ENCODE data around the gene NOS1.

DNA sequence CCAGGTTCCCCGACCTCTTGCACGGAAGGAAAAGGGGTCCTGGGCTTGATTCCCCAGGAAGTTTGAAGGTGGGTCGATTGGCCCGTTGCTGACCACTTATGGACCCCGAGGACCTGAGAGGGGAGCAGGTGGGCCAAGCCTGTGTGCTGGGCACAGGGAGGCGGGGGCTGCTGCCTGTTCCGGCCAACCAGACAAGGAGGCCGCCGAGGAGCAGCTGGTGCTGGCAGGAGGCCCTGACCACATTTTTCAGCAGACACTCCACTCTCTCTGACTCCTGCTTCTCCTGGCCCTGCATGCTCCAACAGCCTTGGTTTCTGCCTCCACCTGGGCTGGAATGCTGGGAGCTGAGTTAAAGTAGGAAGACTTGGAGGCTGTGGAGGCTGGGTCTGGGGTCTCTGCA lies 42.8 kb downstream of the NOS1 start:
- TF ChIP-seq POLR2A (IDR thresholded peaks at IDR 0.05; ENCODE audit: low read length) (no peak), GATA1 (IDR thresholded peaks at IDR 0.05; ENCODE audit: low read depth, low read length) (no peak)

All from erythroblast (primary cell).